GM21737 (cell line): ENCODE measurements around the gene TOB1.

Source experiments
- ATAC-seq: cut with Tn5 transposase; IDR thresholded peaks from one replicate; pipeline ENCODE4 v1.9.1; 2021; ENCODE audit warnings: mild to moderate bottlenecking, moderate library complexity; ENCODE audit not compliant: unreplicated experiment

TOB1 gene

GRCh38 chr17:50848039-50848438, 18.1 kb downstream of the TOB1 start:
- no peak for ATAC-seq

DNA sequence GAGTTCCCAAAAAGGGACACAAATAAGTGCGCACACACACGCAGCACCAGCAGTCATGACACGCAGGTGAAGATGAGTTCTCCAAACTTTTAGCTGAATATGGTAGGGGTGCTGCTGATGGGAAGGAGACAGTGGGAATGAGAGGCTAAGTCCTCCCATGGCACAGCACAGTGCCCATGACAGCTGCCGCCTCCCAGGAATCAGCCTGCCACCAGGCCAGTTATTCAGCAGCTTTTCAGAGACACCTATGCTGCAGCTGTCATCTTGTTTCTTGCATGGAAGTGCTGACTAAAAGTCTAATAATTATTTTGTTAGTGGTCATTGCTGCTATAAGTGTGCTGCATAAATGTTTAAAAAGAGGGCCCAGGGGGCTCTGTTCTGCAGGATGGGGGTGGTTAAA, 18.6 kb downstream of the TOB1 start:
- no peak for ATAC-seq

DNA sequence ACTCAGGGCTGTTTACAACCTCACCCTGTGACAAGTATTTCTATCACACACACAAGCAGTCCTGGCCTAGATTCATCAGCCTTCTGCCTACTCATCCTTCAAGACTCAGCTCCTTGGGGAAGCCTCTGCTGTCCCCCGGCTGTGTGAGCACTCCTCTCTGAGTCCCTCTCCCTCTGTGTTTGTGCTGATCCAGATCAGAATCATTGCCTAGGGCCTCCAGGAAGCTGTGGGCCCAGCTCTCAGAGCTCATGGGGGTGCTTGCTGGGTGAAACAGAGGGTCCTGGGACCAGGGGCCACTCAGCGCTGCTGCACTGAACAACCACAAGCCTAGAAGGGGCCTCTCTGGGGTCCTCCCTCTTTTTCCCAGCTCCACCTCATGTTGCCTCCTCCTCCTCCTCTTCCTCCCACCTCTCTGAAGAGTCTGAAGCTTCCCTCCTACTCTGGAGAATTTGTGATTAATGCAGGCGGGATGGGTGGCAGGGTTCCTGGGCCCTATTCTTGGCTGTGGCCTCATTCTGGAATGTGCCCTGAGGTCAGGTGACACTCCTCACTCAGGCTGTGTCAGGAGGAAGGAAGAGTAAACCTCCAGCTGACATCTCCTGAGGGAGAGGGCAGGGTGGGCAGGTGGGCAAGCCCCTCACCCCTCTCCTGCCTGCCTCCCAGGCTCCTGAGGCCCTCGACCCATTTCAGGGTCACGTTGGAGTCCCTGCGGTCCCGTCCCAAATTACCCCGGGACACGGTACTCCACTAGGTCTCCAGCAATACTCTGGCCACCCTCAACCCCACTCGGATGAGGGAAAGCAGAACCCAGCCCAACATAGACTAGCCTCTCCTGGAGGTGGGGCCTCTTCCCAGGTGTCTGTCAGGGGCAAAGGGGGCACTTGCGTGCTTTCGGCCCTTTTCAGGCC, 20.7 kb downstream of the TOB1 start:
- no peak for ATAC-seq

DNA sequence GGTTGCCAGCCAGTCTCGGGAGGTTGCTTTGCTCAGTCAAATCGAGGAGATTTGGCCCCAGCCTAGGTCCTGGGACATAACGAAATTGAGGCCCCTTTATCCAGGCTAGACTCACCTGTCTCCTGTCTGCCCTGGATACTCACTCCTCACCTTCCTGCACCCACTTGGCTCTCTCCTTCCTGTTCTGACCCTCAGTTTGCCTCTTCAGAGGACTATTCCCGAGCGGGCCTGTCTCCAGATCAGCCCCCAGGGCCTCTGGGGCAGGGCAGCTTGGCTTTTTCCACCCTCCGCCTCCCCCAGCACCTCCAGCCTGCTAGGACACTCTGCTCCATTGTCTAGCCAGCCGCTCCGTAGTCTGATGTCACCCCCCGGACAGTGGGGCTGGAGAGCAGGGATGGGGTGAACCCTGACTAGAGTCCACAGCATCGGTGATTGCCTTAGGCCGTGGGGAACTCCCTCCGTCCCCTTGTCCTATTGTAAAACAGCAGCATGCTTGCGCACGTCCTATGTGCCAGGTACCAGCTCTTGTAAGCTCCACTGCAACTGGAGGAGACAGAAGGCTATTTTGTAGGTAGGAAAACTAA, 21.9 kb downstream of the TOB1 start:
- no peak for ATAC-seq

DNA sequence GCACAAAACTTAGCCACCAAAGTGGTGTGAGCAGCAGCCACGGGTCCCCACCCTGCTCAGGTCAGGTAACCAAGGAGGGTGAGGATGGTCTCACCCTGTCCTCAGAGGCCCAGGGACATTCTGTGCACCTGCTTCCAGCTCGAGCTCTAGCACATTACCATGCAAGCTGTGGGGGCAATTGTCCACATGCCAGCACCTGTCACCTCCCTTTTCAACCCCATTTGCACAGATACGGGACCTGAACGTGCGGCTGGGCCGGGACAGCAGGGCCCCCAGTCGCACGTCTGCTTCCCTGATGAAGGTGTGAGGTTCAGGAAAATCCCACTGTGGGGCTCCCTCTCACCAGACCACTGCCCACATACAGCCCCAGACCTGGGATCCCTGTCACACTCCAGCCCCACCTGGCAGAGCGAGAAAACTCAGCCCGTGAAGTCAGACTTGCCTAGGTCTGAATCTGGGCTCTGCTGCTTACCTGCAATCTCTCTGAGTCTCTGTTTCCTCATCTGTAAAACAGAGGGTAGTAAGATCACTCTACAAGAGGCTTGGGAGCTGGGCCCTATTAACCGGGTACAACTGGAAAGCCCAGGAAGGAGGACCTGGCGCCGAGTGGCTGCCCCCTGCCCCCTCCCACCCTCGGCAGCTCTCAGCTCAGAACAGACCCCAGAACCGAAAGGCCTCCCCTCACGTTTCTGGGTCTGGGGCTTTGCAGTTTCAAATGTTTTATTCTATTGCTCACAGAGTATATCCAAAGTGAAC, 22.8 kb downstream of the TOB1 start:
- no peak for ATAC-seq

DNA sequence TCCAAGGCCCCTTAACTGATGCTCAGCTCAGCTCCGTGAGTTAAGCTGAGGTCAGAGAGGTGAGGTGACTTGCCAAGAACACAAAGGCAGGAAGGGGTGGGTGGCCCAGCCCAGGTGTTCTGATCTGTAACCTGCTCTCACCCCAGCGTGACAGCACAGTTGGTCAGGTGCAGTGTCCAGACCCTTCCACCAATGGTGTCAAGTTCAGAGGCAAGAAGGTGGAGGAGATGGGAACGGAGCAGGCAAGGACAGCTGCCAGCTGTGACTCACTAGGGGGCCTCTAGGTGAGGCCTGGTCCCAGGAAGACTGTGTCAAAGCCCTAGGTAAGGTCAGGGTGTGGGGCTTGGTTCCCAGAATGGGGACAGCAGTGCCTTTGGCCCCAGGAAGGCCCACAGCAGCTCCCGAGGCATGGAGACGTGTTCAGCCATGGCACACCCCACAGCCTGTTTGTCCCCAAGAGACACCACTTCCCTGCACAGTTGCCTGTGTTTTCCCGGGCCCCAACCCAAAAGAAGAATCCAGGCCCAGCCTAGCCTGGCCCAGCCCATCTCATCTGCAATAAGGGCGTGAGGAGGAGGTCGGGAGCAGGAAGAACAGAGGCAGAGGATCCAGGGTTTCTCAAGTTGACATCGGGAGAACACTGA, 23.5 kb downstream of the TOB1 start:
- no peak for ATAC-seq

DNA sequence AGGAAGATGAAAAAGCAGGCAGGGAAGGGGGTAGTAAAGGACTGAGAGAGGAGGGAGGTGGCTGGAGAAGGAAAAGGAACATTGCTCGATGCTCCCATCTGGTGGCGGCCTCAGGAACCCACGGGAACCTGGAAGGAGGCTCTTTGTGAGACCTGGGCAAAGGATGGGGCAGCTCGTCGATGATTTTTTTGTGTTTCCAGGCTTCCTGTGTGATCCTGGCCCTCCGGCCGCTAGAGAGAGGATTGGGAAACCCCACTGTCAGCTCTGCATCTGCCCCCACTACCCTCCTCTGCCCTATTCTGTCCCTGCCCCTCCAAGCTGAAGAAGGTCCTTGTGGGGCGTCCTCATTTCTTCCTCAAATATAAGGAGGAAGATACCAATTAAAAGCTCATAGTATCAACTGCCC, 24.2 kb downstream of the TOB1 start:
- no peak for ATAC-seq

GRCh38 chr17:50841277-50841948, 24.7 kb downstream of the TOB1 start:
- no peak for ATAC-seq

DNA sequence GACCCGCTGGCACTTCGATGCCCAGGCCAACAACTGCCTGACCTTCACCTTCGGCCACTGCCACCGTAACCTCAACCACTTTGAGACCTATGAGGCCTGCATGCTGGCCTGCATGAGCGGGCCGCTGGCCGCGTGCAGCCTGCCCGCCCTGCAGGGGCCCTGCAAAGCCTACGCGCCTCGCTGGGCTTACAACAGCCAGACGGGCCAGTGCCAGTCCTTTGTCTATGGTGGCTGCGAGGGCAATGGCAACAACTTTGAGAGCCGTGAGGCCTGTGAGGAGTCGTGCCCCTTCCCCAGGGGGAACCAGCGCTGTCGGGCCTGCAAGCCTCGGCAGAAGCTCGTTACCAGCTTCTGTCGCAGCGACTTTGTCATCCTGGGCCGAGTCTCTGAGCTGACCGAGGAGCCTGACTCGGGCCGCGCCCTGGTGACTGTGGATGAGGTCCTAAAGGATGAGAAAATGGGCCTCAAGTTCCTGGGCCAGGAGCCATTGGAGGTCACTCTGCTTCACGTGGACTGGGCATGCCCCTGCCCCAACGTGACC, 25.8 kb downstream of the TOB1 start:
- no peak for ATAC-seq

DNA sequence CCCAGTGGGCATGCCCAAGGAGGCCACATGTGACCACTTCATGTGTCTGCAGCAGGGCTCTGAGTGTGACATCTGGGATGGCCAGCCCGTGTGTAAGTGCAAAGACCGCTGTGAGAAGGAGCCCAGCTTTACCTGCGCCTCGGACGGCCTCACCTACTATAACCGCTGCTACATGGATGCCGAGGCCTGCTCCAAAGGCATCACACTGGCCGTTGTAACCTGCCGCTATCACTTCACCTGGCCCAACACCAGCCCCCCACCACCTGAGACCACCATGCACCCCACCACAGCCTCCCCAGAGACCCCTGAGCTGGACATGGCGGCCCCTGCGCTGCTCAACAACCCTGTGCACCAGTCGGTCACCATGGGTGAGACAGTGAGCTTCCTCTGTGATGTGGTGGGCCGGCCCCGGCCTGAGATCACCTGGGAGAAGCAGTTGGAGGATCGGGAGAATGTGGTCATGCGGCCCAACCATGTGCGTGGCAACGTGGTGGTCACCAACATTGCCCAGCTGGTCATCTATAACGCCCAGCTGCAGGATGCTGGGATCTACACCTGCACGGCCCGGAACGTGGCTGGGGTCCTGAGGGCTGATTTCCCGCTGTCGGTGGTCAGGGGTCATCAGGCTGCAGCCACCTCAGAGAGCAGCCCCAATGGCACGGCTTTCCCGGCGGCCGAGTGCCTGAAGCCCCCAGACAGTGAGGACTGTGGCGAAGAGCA, 26.4 kb downstream of the TOB1 start:
- no peak for ATAC-seq

DNA sequence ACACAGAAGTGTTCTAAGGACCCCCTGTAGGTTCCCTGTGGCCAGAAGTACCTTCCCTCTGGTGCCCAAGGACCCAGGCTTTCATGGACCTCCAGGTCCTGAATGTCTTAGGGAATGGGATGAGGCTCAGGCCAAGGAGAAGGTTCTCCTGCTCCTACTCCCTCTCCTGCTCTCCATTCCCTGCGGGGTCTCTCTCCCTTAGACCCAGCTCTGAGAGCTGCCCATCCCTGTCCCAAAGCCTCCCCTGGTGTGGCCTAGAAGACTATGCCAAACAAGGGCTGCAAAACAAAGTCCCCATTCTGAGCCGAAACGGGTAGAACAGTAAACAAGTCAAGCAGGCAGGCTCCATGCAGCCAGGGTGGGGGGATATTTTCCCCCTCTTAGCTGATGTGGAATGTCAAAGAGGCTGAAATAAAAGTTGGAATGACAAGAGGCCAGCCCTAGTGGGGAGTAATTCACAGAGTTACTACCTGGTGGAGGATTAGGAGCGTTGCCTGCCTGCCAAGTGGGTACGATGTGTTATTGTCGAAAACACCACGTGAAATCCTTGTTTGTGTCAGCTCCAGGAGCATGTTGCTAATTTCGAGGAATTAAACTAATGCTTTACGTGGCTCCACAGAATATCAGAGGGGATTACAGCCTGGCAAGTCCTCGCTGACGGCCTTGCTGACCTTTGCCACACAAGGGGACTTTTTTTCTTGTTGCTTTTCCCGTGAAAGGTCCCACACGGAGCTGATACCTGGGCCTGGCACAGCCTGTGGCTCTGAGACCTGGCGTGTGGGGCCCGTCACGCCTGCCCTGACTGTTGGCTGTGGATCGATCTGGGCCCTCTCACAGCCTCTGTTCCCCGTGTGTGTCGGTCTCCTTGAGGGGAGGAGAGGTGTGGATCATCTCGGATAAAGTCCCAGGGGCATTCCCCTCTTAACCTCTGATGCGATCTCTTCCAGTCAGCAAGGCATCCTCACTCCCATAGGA, 27.9 kb downstream of the TOB1 start:
- ATAC-seq: no peak

DNA sequence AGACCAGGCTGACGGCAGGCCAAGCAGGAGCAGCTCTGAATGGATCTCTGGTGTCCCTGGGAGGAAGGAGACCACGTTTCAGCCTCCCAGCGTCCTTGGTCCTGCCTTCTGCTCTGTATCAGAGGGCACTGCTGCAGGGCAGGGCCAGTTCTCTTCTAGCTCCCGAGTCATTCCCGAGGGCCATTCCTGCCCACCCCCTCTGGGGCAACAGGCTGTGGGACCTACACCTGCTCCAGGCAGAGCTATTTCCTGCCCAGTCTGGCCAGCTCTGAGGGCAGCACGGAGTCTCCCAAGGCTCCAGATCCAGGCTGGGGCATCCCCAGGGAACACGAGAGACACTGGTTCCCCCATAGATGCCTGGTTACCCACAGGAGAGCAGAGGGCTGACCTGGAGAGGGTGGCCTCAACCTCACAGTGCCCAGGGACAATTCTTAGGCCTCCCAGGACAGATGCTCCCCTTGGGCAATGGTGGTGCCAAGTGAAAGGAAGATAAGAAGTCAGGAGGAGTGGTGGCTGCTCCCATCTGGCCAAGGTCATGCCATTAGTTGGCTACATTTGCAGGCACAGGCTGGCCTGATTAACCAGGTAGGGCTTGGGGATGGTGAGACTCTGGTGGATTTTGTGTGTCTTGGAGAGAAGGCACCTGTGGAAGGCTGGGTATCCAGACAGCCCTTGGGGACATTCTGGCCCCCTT, 28.7 kb downstream of the TOB1 start:
- no peak for ATAC-seq

DNA sequence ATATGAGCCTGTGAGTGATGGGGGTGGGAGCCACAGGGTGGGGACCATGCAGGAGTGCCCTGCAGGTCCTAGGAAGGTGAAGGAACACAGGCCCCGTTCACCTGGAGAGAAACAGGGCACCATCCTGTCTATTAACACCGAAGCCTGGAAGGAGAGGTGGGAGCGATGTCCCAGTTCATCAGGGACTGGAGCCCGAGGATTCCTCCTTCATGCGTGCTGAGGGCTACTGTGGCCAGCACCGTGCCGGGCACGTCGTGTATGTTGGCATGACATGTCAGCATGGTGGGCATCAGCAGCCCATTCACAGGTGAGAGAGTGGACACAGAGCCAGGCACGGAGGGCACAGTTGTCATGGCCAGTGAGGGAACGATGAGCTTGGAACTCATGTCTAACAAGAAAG, 29.3 kb downstream of the TOB1 start:
- ATAC-seq: no peak

GRCh38 chr17:50835301-50836234, 30.6 kb downstream of the TOB1 start, which contains the start of gene WFIKKN2:
Gene WFIKKN2 (plus strand): TSS chr17:50835586. CDS start chr17:50835938, 352 bp downstream.
- no peak for ATAC-seq

GRCh38 chr17:50834429-50835300, 31.5 kb downstream of the TOB1 start:
- no peak for ATAC-seq
